ENCODE results near the gene ABCG1.

DNA sequence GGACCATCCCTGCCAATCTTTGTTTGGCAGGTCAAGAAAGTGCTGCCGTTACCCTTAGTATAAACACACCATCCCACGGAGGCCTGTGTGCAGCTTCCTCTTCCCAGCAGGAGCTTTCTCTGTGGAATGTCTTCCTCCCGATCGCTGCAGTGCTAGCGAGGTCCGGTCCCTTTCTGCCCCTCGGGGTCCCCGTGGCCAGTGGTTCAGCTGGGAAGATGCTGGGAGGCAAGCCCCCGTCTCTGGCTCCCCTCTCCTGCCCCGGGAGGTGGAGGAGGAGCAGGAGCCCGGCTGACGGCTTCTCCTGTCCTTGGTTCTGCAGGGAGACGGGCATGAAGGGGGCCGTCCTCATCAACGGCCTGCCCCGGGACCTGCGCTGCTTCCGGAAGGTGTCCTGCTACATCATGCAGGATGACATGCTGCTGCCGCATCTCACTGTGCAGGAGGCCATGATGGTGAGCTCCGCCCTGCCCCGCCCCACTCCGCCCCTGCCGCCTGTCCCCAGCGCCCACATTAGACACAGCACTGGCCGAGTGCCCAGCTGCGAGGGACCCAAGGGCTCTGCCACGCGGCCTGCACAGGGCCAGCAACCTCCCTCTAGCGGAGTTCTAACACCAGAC is 54.2 kb downstream of the ABCG1 start:
- TF ChIP-seq, protein P1, sequence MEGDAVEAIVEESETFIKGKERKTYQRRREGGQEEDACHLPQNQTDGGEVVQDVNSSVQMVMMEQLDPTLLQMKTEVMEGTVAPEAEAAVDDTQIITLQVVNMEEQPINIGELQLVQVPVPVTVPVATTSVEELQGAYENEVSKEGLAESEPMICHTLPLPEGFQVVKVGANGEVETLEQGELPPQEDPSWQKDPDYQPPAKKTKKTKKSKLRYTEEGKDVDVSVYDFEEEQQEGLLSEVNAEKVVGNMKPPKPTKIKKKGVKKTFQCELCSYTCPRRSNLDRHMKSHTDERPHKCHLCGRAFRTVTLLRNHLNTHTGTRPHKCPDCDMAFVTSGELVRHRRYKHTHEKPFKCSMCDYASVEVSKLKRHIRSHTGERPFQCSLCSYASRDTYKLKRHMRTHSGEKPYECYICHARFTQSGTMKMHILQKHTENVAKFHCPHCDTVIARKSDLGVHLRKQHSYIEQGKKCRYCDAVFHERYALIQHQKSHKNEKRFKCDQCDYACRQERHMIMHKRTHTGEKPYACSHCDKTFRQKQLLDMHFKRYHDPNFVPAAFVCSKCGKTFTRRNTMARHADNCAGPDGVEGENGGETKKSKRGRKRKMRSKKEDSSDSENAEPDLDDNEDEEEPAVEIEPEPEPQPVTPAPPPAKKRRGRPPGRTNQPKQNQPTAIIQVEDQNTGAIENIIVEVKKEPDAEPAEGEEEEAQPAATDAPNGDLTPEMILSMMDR (IDR thresholded peaks at IDR 0.05; ENCODE audit: low read length): no peak
- no peak for TF ChIP-seq EZH2 (optimal IDR thresholded peaks at IDR 0.05; ENCODE audit: low read depth, low read length)
